Posterior vena cava (tissue), 2 donors: ENCODE results near the gene SGCD. TPM values are rescaled to one million over a fixed set of nuclear protein-coding genes. Genes with fewer than 3 reads are reported as not detected.

Experiments used
- DNase-seq: peaks from one replicate; pipeline ENCODE4 v3.0.0-alpha.2; 2020; ENCODE audit warnings: low spot score
- intact Hi-C, 2 donors: fragments of 100-400 bp; cut with DNase I; formaldehyde crosslinking; loops; one replicate each; pipeline versions ENCODE4 v1.14.1 to v1.14.2; 2022 to 2023
- total RNA-seq, 2 donors: library from RNA; stranded (reverse); fragmentation: NEBNext Ultra II Directional; extraction: Animal tissue kit (Norgen Biotek cat#: 25700); gene quantifications; one replicate each; pipeline ENCODE4 v1.2.1, GENCODE V29; 2021
- donor health status: DM: yes; HTN: yes; CAD: no.
- donor health status: DM: yes; HTN: yes; CAD: no.

The SGCD gene
- total RNA-seq, 2 donors from 2014 or later, result 31.2 to 56.3 TPM

GRCh38 chr5:156434471-156434870 lies 107.5 kb downstream of the SGCD start:
- intact Hi-C loops, result no loop called here
- no peak for DNase-seq

GRCh38 chr5:156435101-156435500 lies 108.1 kb downstream of the SGCD start:
- DNase-seq, result no peak
- intact Hi-C loops, result no loop called here

- intact Hi-C loops, result no loop called here
- DNase-seq, result no peak
These were observed 111.1 kb downstream of the SGCD start for GRCh38 chr5:156438076-156438475.

- intact Hi-C loops, result loop anchor here in 1 of 2 donors (5.0 kb wide), 1 partner anchor 597 kb away; no protein-coding TSS in a partner anchor
- no peak for DNase-seq
These were observed 117.9 kb downstream of the SGCD start for GRCh38 chr5:156444753-156445291.

GRCh38 chr5:156446526-156446925 lies 119.6 kb downstream of the SGCD start:
- no peak for DNase-seq
- intact Hi-C loops, result no loop called here

- DNase-seq, result no peak
- intact Hi-C loops, result loop anchor here in 1 of 2 donors (10.0 kb wide), 1 partner anchor 1444 kb away; no protein-coding TSS in a partner anchor
These were observed 123.8 kb downstream of the SGCD start for GRCh38 chr5:156450778-156451177.

- intact Hi-C loops, result loop anchor here in 1 of 2 donors (10.0 kb wide), 1 partner anchor 1443 kb away; no protein-coding TSS in a partner anchor
- no peak for DNase-seq
These were observed 124.5 kb downstream of the SGCD start for GRCh38 chr5:156451505-156451904.

GRCh38 chr5:156456857-156457256 lies 129.9 kb downstream of the SGCD start:
- intact Hi-C loops, result loop anchor here in 1 of 2 donors (10.0 kb wide), 1 partner anchor 1438 kb away; no protein-coding TSS in a partner anchor
- no peak for DNase-seq

- intact Hi-C loops, result loop anchor here in 1 of 2 donors (10.0 kb wide), 1 partner anchor 1435 kb away; no protein-coding TSS in a partner anchor
- DNase-seq, result no peak
These were observed 132.9 kb downstream of the SGCD start for GRCh38 chr5:156459812-156460385.

- intact Hi-C loops, result no loop called here
These were observed 133.5 kb downstream of the SGCD start for GRCh38 chr5:156460471-156460870.

GRCh38 chr5:156466871-156467270 lies 139.9 kb downstream of the SGCD start:
- DNase-seq, result no peak
- intact Hi-C loops, result no loop called here

More at GRCh38 chr5:156460471-156460870, 133.5 kb downstream of the SGCD start:
- no peak for DNase-seq

- intact Hi-C loops, result no loop called here
- no peak for DNase-seq
These were observed 142.7 kb downstream of the SGCD start for GRCh38 chr5:156469636-156470035.

GRCh38 chr5:156471893-156472292 lies 144.9 kb downstream of the SGCD start:
- intact Hi-C loops, result no loop called here

GRCh38 chr5:156473269-156473908 lies 146.4 kb downstream of the SGCD start:
- intact Hi-C loops, result no loop called here
- no peak for DNase-seq

More at GRCh38 chr5:156471893-156472292, 144.9 kb downstream of the SGCD start:
- DNase-seq, result no peak

GRCh38 chr5:156474251-156474650 lies 147.3 kb downstream of the SGCD start:
- no peak for DNase-seq
- intact Hi-C loops, result no loop called here

GRCh38 chr5:156475182-156476157 lies 148.5 kb downstream of the SGCD start:
- intact Hi-C loops, result no loop called here
- DNase-seq, result no peak

- intact Hi-C loops, result no loop called here
- no peak for DNase-seq
These were observed 149.2 kb downstream of the SGCD start for GRCh38 chr5:156476158-156476551.

- intact Hi-C loops, result no loop called here
These were observed 149.7 kb downstream of the SGCD start for GRCh38 chr5:156476678-156477077.

GRCh38 chr5:156477196-156477595 lies 150.2 kb downstream of the SGCD start:
- intact Hi-C loops, result no loop called here
- DNase-seq, result no peak

More at GRCh38 chr5:156476678-156477077, 149.7 kb downstream of the SGCD start:
- DNase-seq, result no peak
